Activated naive CD4-positive, alpha-beta T cell treated with anti-CD3 and anti-CD28 coated beads, Interleukin-2, amount 10 ng/mL, durations not matched to agents 7 days and 5 days (primary cell): ENCODE data around the gene BEND7.
A peak's percentile ranks its signal among the peaks of the same experiment; 100 is the strongest.

Source experiments
- CTCF ChIA-PET: fragments of 350-600 bp; sonication (Branson Sonifier 250); formaldehyde crosslinking; loops from one replicate; lab custom pipeline; 2021; ENCODE audit warnings: antibody characterized with exemption; lab: Charles Lee
- DNase-seq: peaks from one replicate; pipeline ENCODE4 v3.0.0-alpha.2; 2020
- H3K27ac Mint-ChIP-seq: one replicate; pipeline ENCODE4 v1.8.0; 2021; ENCODE audit warnings: mild to moderate bottlenecking, moderate library complexity, mixed read lengths
- H3K27me3 Mint-ChIP-seq: one replicate; pipeline ENCODE4 v1.8.0; 2021; ENCODE audit warnings: mild to moderate bottlenecking, mixed read lengths
- H3K36me3 Mint-ChIP-seq: one replicate; pipeline ENCODE4 v1.8.0; 2021; ENCODE audit warnings: mixed read lengths
- H3K4me1 Mint-ChIP-seq: one replicate; pipeline ENCODE4 v1.8.0; 2021; ENCODE audit warnings: mixed read lengths
- H3K4me3 Mint-ChIP-seq: one replicate; pipeline ENCODE4 v1.8.0; 2021; ENCODE audit warnings: mild to moderate bottlenecking, moderate library complexity, mixed read lengths
- H3K9me3 Mint-ChIP-seq: one replicate; pipeline ENCODE4 v1.8.0; 2021; ENCODE audit warnings: mixed read lengths

BEND7 gene

GRCh38 chr10:13535346-13535745 lies 6.5 kb upstream of the BEND7 start:
- Mint-ChIP-seq H3K4me1 (no peaks in the 10 kb centered on the region), H3K27me3 (peaks cover 25% of the 10 kb centered on the region), H3K36me3 (no peaks in the 10 kb centered on the region), H3K4me3 (no peak overlapping the region), H3K9me3 (no peaks in the 10 kb centered on the region), H3K27ac (no peak overlapping the region)
- CTCF ChIA-PET = interaction anchor here (0.9 to 1.1 kb wide), 2 partner anchors 8 to 163 kb away, joined by 3 to 4 read pairs; no protein-coding TSS in a partner anchor
- no peak for DNase-seq

- DNase-seq = no peak
- H3K27ac Mint-ChIP-seq = no peak overlapping the region
- no peaks in the 10 kb centered on the region for H3K9me3 Mint-ChIP-seq
- H3K27me3 Mint-ChIP-seq = peaks cover 59% of the 10 kb centered on the region
- H3K4me1 Mint-ChIP-seq = peaks cover 9% of the 10 kb centered on the region
- CTCF ChIA-PET = no interaction called here
- no peaks in the 10 kb centered on the region for H3K36me3 Mint-ChIP-seq
- peak overlapping the region; percentile 35 for H3K4me3 Mint-ChIP-seq
Observed at GRCh38 chr10:13529714-13529973, 830 bp upstream of the BEND7 start.

- Mint-ChIP-seq H3K27ac (no peak overlapping the region), H3K4me1 (peaks cover 9% of the 10 kb centered on the region), H3K4me3 (peak overlapping the region; percentile 52), H3K36me3 (no peaks in the 10 kb centered on the region), H3K27me3 (peaks cover 62% of the 10 kb centered on the region), H3K9me3 (no peaks in the 10 kb centered on the region)
- no peak for DNase-seq
- CTCF ChIA-PET = interaction anchor here (1.0 kb wide), 1 partner anchor 8 kb away, joined by 3 read pairs; no protein-coding TSS in a partner anchor
Observed at GRCh38 chr10:13528123-13528874, 515 bp downstream of the BEND7 start.

GRCh38 chr10:13527864-13528122 lies 1.0 kb downstream of the BEND7 start:
- DNase-seq = no peak
- Mint-ChIP-seq H3K27ac (no peak overlapping the region), H3K36me3 (no peaks in the 10 kb centered on the region), H3K27me3 (peaks cover 65% of the 10 kb centered on the region), H3K4me1 (peaks cover 9% of the 10 kb centered on the region), H3K4me3 (peak overlapping the region; percentile 52), H3K9me3 (no peaks in the 10 kb centered on the region)
- CTCF ChIA-PET = interaction anchor here (1.0 kb wide), 1 partner anchor 9 kb away, joined by 3 read pairs; no protein-coding TSS in a partner anchor

GRCh38 chr10:13526948-13527863 lies 1.6 kb downstream of the BEND7 start:
- Mint-ChIP-seq H3K4me3 (peak overlapping the region; percentile 52), H3K27me3 (peaks cover 71% of the 10 kb centered on the region), H3K9me3 (no peaks in the 10 kb centered on the region), H3K36me3 (no peaks in the 10 kb centered on the region), H3K4me1 (peaks cover 9% of the 10 kb centered on the region), H3K27ac (no peak overlapping the region)
- CTCF ChIA-PET = interaction anchor here (1.0 kb wide), 2 partner anchors 8 to 10 kb away, joined by 3 to 4 read pairs; no protein-coding TSS in a partner anchor
- no peak for DNase-seq

- DNase-seq = no peak
- CTCF ChIA-PET = no interaction called here
- Mint-ChIP-seq H3K36me3 (no peaks in the 10 kb centered on the region), H3K27ac (no peak overlapping the region), H3K27me3 (peaks cover 73% of the 10 kb centered on the region), H3K4me3 (no peak overlapping the region), H3K9me3 (no peaks in the 10 kb centered on the region), H3K4me1 (peaks cover 9% of the 10 kb centered on the region)
Observed at GRCh38 chr10:13525663-13526062, 3.2 kb downstream of the BEND7 start.

DNA sequence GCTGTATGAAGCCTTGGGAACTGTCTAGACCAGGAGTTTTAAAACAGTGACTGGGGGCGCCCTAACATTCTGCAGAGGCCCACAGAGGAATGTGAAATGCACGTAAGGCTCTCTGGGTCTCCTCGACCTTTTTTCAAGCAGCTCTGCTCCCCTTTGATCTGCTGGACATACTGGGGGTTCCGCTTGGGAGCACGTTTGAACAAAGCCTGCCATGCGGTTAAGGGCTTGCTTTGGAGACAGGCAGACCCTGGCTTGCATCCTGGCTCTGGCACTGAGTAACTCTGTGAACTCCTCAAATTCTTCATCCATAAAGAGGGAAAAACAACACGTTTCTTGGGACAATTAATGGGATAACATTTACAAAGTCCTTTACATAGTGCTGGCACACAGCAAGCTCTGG lies 7.8 kb downstream of the BEND7 start:
- no peaks in the 10 kb centered on the region for H3K36me3 Mint-ChIP-seq

DNA sequence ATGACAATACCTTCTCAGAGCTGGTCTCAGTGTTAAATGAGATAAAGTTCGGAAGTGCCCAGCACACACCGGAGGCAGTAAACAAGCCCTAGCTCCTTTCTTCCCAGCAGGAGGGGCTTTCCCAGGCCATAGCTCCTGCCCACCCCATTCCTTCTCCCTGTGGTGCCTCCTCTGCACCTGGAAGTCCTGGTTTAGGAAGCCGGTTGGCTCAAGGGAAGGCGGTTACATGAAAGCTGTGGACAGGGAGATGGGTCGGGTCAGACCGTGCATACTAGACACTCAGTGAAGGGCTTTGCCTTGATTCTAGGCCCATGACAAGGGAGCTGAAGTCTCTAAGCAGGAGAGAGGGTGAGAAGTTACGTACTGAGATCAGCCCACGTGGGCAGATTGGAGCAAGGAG lies 8.6 kb downstream of the BEND7 start:
- H3K27ac Mint-ChIP-seq = no peak overlapping the region

More for the DNA sequence above, 7.8 kb downstream of the BEND7 start:
- CTCF ChIA-PET = no interaction called here
- no peaks in the 10 kb centered on the region for H3K4me1 Mint-ChIP-seq
- H3K27me3 Mint-ChIP-seq = peaks cover 47% of the 10 kb centered on the region
- no peak overlapping the region for H3K27ac Mint-ChIP-seq
- H3K9me3 Mint-ChIP-seq = no peaks in the 10 kb centered on the region
- no peak for DNase-seq
- no peak overlapping the region for H3K4me3 Mint-ChIP-seq

DNA sequence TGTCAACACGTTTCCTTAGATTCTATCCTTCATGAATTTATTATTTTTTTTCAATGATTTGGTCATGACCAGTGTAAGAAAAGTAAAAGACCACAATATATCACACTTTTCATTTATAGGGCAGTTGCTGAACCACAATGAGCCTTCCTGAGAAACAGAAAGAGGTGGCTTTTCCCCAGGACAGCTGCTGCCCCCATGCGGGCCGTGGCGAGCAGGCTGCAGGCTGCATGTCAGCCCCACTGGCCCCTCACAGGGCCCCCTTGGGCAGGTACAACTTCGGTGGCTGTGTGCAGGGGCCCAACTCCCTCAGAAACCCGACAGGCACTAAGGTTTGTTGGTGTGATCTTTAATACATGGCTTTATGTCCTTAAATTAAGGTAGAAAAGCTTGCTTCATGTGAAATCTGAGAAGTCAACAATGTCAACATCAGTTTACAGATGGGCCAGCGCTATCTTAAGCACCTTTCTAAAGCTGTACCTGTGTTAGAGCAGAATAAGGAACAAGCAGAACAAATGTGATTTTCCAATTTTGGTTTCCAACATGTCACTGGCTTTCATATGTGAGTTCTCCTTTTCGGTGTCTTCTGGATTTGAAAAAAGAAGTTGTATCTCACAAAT lies 10.6 kb downstream of the BEND7 start:
- Mint-ChIP-seq H3K4me1 (no peaks in the 10 kb centered on the region), H3K4me3 (no peak overlapping the region), H3K36me3 (no peaks in the 10 kb centered on the region), H3K27me3 (peaks cover 33% of the 10 kb centered on the region), H3K9me3 (no peaks in the 10 kb centered on the region), H3K27ac (no peak overlapping the region)
- CTCF ChIA-PET = no interaction called here
- DNase-seq = no peak

More for the DNA sequence above, 8.6 kb downstream of the BEND7 start:
- no peak overlapping the region for H3K4me3 Mint-ChIP-seq
- no peaks in the 10 kb centered on the region for H3K4me1 Mint-ChIP-seq
- no peaks in the 10 kb centered on the region for H3K36me3 Mint-ChIP-seq
- CTCF ChIA-PET = no interaction called here
- H3K27me3 Mint-ChIP-seq = peaks cover 39% of the 10 kb centered on the region
- no peaks in the 10 kb centered on the region for H3K9me3 Mint-ChIP-seq
- no peak for DNase-seq

DNA sequence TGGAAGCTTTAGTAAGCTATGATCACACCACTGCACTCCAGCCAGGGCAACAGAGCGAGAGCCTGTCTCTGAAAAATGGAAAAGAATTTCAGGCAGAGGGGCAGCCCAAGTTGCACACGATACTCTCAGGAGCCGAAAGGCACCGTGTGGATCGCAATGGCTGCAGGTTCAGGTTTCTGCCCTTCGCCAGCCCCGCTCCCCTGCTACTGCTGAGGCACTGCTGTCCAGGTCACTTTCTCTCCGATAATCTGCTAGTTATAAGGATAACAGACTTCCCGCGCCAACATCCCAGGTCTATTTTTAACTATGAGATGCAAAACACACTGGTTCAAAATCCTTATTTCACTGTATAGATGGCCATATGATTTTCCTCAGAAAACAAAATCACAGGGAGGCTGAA lies 11.1 kb downstream of the BEND7 start:
- Mint-ChIP-seq H3K27me3 (peaks cover 29% of the 10 kb centered on the region), H3K4me3 (no peak overlapping the region), H3K4me1 (no peaks in the 10 kb centered on the region), H3K9me3 (no peaks in the 10 kb centered on the region), H3K27ac (no peak overlapping the region), H3K36me3 (no peaks in the 10 kb centered on the region)
- DNase-seq = no peak
- CTCF ChIA-PET = no interaction called here

- DNase-seq = no peak
- Mint-ChIP-seq H3K27me3 (peaks cover 27% of the 10 kb centered on the region), H3K4me3 (no peak overlapping the region), H3K4me1 (no peaks in the 10 kb centered on the region), H3K36me3 (no peaks in the 10 kb centered on the region), H3K27ac (no peak overlapping the region), H3K9me3 (no peaks in the 10 kb centered on the region)
- CTCF ChIA-PET = no interaction called here
Observed at GRCh38 chr10:13516176-13516575, 12.6 kb downstream of the BEND7 start.

DNA sequence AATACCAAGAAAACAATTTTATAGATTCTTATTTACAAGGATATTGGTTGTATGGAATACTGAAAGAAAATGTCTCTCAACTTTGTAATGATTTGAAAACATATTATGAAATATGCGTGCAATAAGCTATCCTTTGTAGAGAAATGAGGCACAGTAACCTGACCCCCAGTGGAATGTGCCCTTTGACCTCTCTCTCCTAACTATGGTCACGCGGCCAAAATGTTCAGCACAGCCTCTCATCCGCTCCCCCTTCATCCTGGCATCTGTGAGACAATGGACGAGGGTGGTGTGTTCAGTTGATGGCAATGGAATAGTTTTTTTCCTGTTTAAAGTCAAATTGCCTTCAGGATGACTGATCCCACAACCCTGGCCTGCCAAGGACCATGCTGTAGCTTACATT lies 13.3 kb downstream of the BEND7 start:
- no peak for DNase-seq
- H3K27ac Mint-ChIP-seq = no peak overlapping the region
- CTCF ChIA-PET = no interaction called here
- no peaks in the 10 kb centered on the region for H3K36me3 Mint-ChIP-seq
- no peaks in the 10 kb centered on the region for H3K4me1 Mint-ChIP-seq
- H3K27me3 Mint-ChIP-seq = peaks cover 27% of the 10 kb centered on the region
- no peaks in the 10 kb centered on the region for H3K9me3 Mint-ChIP-seq
- no peak overlapping the region for H3K4me3 Mint-ChIP-seq

DNA sequence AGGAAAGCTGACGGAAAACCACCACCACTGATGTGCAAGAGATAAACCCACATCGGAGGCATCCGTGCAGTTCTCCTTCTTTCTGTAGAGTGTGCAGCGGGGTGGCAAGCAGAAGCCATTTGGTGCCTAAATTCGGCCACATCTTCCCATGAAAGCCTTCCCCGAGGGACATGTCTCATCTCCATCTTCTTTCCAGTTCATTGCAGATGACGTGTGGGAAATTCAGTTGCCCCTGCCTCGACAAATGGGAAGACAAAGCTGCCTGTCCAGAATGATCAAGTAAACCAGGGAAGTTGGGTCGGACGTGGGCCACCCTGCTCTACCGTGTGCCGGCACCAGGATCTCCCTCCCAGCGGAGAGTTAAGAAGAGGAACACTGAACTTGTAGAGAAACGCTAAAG lies 14.5 kb downstream of the BEND7 start:
- Mint-ChIP-seq H3K4me1 (no peaks in the 10 kb centered on the region), H3K27ac (no peak overlapping the region), H3K4me3 (no peak overlapping the region), H3K27me3 (peaks cover 21% of the 10 kb centered on the region), H3K9me3 (no peaks in the 10 kb centered on the region), H3K36me3 (no peaks in the 10 kb centered on the region)
- DNase-seq = no peak
- CTCF ChIA-PET = no interaction called here

- no peaks in the 10 kb centered on the region for H3K9me3 Mint-ChIP-seq
- H3K4me1 Mint-ChIP-seq = no peaks in the 10 kb centered on the region
- H3K36me3 Mint-ChIP-seq = no peaks in the 10 kb centered on the region
- no peak overlapping the region for H3K27ac Mint-ChIP-seq
- H3K27me3 Mint-ChIP-seq = peaks cover 31% of the 10 kb centered on the region
- no peak for DNase-seq
- CTCF ChIA-PET = no interaction called here
- no peak overlapping the region for H3K4me3 Mint-ChIP-seq
Observed at GRCh38 chr10:13512564-13512963, 16.2 kb downstream of the BEND7 start.
